Raji (cell line): Measurements from ENCODE around the gene NRCAM.

Experiments
- POLR2A ChIP-seq: IDR thresholded peaks from 2 replicates; pipeline ENCODE4 v1.6.1; 2011; ENCODE audit warnings: low read depth, low read length, control low read depth; ENCODE audit not compliant: insufficient read depth

The NRCAM gene

DNA sequence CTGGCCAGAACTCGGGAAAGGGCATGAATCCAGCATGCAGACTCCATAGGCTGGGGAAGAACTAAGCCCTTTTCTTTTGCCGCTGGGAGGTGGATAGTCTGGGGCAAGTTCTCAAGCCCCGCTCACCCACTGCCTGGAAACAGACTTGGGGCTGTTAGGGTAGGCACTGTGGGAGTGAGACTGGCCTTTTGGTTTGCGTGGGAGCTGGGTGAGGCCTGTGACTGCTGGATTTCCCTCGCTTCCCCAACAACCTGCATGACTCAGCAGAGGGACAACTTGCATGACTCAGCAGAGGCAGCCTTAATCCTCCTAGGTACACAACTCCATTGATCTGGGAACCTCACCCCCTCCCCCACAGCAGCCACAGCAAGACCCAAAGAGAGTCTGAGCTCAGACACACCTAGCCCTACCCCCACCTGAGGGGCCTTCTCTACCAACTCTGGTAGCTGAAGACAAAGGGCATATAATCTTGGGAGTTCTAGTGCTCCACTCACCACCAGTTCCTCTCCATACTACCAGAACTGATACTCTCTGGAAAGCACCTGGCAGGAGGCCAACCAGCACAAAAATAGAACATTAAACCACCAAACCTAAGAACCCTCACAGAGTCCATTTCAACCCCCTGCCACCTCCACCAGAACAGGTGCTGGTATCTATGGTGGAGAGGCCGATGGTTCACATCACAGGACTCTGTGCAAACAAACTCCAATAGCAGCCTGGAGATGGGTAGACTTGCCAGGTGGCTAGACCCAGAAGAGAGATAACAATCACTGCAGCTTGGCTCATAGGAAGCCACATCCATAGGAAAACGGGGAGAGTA is 244.6 kb downstream of the NRCAM start:
- TF ChIP-seq POLR2A: no peak

DNA sequence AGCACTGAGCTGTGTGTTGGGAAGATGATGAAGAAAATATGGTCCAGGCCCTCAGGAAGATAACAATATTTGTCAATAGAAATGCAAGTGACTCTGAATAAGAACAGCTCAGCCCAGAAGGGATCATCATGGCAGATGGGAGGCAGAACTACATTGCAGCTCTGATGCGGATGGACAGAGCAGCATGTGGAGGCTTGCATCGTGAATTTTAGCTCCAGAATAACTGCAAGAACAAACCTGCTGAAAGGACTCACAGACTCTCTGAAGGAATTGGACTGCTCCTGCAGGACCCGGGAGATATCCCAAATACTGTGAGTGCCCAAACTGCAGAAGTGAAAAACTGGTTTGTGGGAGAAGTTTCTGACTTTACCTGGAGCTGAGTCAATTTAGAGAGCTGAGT is 245.4 kb downstream of the NRCAM start:
- no peak for TF ChIP-seq POLR2A

DNA sequence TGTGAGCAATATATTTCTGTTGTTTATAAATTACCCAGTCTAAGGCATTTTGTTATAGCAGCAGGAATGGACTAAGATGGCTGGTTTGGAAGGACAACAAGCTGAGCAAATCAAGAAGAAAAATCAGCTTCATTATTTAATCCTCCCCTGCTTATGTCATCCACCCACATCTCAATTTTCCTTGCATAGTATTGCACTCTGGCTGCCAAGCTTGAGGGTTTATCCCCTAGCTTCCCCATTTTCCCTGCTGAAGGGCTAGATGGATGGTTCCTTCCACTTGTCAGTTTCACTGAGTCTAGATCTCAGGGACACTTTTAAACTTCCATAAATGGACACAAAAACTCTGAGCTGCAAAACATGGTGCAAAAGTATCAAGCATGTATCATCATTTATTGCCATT is 250.9 kb downstream of the NRCAM start:
- TF ChIP-seq POLR2A: no peak

DNA sequence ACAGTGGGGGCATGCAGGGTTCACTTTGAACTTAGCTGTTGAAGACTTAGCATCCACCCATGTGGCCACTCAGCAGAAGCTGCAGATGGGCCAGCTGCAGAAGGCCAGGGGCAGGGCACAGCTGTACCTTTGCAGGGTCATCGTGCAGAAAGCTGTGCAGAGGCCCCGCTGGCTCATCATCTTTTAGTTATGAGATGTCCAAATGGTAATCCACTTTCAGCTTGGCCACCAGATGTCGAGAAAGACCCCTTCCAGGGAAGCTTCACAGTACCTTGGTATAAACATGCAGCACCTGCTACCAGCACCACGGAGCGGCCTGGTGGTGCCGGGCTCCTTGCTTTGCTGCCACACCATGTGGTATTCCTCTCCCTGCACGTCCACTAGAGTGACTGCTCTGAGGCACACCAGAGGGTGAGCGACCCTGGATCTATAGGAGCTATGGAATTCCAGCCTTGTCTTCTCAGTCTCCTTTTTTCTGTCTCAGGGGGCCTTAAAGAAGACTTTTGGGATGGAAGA is 251.9 kb downstream of the NRCAM start:
- no peak for TF ChIP-seq POLR2A

DNA sequence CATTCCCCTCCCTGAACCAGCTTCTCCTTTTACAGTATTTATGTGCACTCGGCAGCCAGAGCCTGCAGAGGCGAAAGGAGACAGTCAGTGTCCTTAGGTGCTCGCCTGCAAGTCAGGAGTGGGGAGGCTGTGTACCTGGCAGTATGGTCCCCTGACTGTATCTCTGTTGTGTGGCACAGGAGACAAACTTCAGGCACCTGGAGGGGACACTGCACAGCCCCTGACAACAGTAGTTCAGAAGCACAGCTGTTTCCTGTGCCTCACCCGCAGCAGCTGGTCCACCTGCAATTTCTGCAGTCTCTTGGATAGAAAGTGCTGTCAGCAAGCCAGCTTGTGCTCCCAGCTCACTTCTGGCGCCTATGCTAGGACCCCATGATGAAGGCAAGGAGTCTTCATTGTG is 252.7 kb downstream of the NRCAM start:
- no peak for TF ChIP-seq POLR2A

DNA sequence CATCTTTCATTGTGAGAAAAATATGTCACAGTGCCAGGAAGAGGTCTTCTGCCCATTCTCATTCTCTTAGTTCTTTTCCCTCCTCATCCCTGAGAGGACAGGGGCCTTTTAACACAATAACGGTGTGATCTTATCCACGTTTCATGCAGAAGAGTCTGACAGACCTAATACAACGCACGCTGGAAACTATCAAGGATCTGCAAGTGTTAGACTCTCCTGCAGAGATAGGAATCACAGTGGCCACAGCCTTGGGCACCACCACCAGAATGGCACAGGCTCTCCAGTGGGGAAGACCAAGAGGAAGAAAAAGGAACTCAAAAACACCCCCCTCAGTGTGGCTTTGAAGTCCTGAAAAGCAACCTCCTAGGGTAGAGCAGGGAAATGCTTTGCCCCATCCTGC is 253.5 kb downstream of the NRCAM start:
- no peak for TF ChIP-seq POLR2A

DNA sequence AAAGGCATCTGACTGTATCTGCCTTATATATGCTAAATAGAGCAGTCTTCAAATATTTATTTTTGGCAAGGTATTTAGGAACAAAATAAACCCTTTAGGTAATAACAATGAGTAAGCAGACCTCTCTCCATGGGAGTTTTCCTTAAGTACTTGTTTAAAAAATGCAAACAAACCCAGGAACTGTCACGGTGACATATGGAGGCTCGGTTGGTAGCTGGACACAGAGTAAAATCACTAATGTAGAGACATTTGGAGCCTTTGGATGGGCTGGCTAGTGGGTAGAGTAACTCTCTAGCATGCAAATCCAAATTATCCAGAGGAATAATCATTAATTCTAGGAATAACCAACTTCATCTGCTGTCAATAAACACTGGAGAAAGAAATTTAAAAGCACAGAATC is 254.5 kb downstream of the NRCAM start:
- TF ChIP-seq POLR2A: no peak

DNA sequence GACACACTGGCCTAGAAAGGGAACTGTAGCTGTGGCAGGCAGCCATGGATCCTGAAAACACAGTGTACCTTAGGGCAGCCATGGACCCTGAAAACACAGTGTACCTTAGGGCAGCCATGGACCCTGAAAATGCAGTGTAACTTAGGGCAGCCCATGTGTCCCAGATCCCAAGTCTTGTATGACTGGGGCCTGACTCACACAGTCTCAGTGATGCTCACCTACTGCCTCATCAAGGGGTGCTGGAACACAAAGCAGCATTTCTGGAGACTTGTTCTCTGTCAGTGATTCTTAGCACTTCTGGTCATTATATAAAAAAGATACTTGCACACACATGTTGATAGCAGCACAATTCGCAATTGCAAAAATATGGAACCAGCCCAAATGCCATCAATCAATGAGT is 255.9 kb downstream of the NRCAM start:
- no peak for TF ChIP-seq POLR2A

DNA sequence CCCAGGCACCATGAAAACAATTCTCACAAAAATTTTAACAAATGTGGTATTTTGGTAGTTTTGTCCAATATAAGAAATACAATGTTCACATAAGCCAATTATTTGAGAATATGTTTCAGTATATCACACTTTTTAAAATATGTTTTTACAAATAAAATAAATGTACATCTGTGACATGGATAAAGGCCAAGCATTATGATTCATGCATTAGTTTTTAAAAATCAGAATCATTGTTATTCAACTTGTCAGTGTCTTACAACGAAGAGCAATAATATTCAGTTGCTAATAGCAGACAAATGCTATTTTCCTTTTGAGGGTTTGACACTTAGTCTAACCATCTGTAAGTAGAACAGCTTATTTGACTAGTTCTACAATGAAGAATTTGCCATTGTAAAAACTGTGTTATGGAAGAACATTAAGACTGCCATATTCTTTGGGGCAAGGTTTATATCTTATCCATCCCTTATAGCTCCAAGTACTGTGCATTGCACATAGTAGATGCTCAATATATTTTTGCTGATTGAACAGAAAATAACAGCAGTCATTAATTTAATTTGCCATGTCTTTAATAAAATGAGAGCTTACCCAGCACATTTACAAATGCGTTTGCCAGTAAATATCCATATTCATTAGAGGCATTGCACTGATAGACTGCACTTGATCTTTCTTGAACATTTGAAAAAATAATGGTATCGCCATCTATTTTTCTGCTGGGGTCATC is 258.7 kb downstream of the NRCAM start:
- TF ChIP-seq POLR2A: no peak

DNA sequence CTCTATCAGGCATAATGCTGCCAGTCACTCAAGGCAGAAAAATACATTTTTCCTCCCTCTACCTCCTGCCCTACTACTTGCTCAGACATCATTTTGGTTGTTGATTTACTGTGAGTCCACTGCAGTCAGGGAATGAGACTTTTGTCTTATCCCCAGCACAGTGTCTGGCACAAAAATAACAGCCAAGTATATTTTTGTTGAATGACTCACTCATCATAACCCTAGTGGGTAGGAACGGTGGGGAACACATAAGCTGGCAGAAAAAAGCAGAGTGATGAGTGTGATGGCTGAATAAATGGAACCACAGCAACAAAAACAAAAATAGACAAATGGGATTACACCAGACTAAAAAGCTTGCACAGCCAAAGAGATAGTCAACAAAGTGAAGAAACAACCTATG is 260.2 kb downstream of the NRCAM start:
- TF ChIP-seq POLR2A: no peak

DNA sequence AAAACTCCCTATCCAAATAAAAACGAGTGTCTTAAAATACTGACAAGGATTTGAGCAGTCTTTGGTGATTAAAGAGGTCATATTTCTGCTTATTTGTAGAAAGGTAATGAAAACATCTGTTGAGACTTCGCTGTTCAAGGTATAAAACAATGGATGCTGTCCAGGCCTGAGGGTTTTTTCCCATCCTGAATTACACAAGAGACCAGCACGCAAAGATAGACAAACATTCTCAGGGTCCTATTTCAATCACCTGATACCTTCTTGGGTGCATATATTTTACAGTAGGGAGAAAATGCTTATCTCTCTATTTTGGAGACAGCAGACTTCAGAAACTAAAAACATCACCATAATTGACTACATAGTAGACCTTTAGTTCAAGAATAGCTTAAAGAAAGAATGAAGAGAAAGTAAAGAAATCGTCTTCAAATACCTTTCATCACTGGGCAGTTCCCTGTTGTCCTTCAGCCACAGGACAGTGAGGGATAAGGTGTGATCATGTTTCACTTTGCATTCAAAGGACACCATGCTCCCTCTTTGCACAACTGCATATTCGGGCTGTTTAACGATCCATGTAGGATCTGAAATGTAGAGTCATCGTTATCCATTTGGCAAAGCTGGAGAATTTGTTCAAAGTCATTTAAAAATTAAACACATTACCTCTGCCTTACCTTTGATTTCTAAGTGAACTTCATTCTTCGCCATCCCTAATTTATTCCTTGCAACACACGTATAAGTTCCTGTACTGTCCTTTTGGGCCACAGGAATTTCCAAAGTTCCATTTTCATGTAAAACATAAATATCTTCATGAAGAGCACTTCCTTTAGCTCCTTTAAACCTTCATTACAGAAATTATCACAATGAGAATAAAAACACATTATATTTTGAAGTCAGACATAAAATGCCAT is 262.4 kb downstream of the NRCAM start:
- TF ChIP-seq POLR2A: no peak

DNA sequence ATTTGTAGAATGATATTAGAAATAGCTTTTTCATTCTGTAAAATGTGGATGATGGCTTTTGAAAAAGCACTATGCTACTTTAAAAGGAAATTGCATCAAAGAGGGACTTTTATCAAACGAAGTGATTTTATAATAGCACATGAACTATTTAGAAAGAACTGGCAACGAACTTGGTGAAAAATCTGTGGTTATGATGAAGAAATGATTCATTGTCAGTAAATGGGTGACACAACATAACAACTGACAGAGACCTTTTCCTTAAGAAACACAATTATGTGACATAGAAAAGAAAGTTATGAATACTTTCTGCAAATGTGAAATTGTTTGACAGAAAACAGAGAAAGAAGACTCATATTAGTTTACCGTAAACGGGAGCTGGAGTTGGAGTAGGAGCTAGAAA is 265.3 kb downstream of the NRCAM start:
- no peak for TF ChIP-seq POLR2A

DNA sequence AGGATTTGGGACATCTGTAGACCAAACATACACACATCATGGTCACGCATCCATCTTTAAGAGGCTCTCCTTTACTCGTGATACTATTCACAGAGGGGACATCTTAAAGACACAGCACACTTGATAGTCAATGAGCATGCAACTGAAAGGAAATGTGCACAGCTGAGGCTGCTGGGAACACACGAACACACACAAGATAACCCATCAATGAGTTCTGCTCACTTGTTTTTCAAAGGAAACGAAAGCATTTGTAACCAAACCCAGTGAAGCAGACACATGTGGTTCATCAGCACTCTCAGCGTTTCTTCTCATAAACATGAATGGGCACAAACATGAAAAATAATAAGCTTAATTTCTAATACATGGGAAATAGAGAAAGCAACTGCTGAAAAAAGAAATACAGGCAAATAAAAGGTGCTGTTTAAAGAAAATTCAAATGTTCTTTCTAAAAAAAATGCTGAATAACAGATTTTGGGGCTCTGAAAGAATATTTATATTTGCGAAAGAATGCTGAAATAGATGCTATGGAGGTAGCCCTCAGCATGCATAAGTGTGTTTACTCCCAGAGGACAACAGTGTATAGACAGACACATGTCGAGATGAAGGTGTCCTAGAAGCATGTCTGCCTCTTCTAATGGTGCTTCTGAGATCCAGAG is 266.4 kb downstream of the NRCAM start:
- TF ChIP-seq POLR2A: no peak

DNA sequence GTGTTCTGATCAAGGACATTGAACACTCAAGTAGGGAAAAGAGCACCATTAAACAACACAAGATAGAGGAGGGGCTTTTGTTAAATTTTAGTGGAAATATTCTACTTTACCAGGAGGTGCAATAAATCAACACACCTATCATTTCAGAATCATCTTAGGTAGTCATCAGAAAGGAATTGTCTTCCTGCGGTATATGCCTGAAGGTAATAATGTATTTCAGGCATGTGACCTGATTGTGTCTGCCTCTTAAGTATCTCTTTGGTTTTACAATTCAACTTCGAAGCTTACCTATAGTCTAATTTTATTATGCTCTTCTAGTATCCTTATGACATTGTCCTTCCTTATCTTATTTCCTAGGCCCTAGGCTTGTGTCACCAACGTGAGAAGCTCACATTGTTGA is 267.5 kb downstream of the NRCAM start:
- TF ChIP-seq POLR2A: no peak
